GM12891 (cell line): ENCODE measurements around the gene CLDN1.

Source experiments
- POLR2A ChIP-seq: IDR thresholded peaks from 2 replicates; pipeline ENCODE4 v1.6.1; 2011; ENCODE audit warnings: low read depth, low read length, control low read depth
- POLR2AphosphoS5 ChIP-seq: IDR thresholded peaks from 2 replicates; pipeline ENCODE4 v1.6.1; 2011; ENCODE audit warnings: low read depth, low read length, control low read depth
- SPI1 ChIP-seq: IDR thresholded peaks from 2 replicates; pipeline ENCODE4 v1.6.1; 2011; ENCODE audit warnings: low read depth, low read length, control low read depth
- TAF1 ChIP-seq: IDR thresholded peaks from 2 replicates; pipeline ENCODE4 v1.6.1; 2011; ENCODE audit warnings: low read depth, low read length, control low read depth

GRCh38 chr3:190258634-190259033 is 63.6 kb downstream of the CLDN1 start:
- no peak for TF ChIP-seq POLR2A
- TF ChIP-seq TAF1: no peak
- TF ChIP-seq POLR2AphosphoS5: no peak
- no peak for TF ChIP-seq SPI1
